GM23338 (cell line): Measurements from ENCODE around the gene ZNF543. TPM values are rescaled to one million over a fixed set of nuclear protein-coding genes. Genes with fewer than 3 reads are reported as not detected.
"Not testable (repeated sequence)": the region's sequence is repeated elsewhere in the genome, so short reads cannot be mapped to it uniquely, and the experiment has no call there.

Experiments used
- ATAC-seq: fragments of 200-7000 bp; cut with Tn5 transposase; 3 replicates; pipeline ENCODE4 v1.9.1; 2020
- DNase-seq: peaks from one replicate; pipeline ENCODE4 v3.0.0-alpha.2; 2015; ENCODE audit warnings: low spot score
- H2AFZ ChIP-seq: fragments of 200-600 bp; sonication (generic); 2 replicates; pipeline ENCODE4 v1.8.0; 2016; ENCODE audit warnings: antibody characterized with exemption, mild to moderate bottlenecking, moderate library complexity
- H3F3A ChIP-seq: fragments of 200-600 bp; sonication (generic); replicated peaks from 2 replicates; pipeline ENCODE4 v1.8.0; 2017; ENCODE audit warnings: antibody characterized with exemption, mixed run types, low read depth
- H3K27ac ChIP-seq: fragments of 200-600 bp; sonication (generic); 2 replicates; pipeline ENCODE4 v1.6.1; 2016; ENCODE audit warnings: low read depth
- H3K27me3 ChIP-seq: fragments of 200-600 bp; sonication (generic); 2 replicates; pipeline ENCODE4 v1.8.0; 2016; ENCODE audit warnings: mild to moderate bottlenecking, mixed run types, moderate library complexity; ENCODE audit not compliant: insufficient read depth
- H3K36me3 ChIP-seq: fragments of 200-600 bp; sonication (generic); 2 replicates; pipeline ENCODE4 v1.8.0; 2016; ENCODE audit warnings: mild to moderate bottlenecking; ENCODE audit not compliant: insufficient read depth
- H3K4me1 ChIP-seq: fragments of 200-600 bp; sonication (generic); 2 replicates; pipeline ENCODE4 v1.8.0; 2016; ENCODE audit warnings: mild to moderate bottlenecking, moderate library complexity; ENCODE audit not compliant: insufficient read depth
- H3K4me2 ChIP-seq: fragments of 200-600 bp; sonication (generic); 2 replicates; pipeline ENCODE4 v1.7.1; 2017; ENCODE audit warnings: mixed run types
- H3K4me3 ChIP-seq: fragments of 200-600 bp; sonication (generic); 2 replicates; pipeline ENCODE4 v1.6.1; 2016; ENCODE audit warnings: mixed run types
- H3K79me2 ChIP-seq: fragments of 200-600 bp; sonication (generic); replicated peaks from 2 replicates; pipeline ENCODE4 v1.8.0; 2017; ENCODE audit warnings: mild to moderate bottlenecking; ENCODE audit not compliant: insufficient read depth
- H3K9me2 ChIP-seq: fragments of 200-600 bp; sonication (generic); 2 replicates; pipeline ENCODE4 v1.8.0; 2017; ENCODE audit not compliant: insufficient read depth
- H4K20me1 ChIP-seq: fragments of 200-600 bp; sonication (generic); replicated peaks from 2 replicates; pipeline ENCODE4 v1.8.0; 2017; ENCODE audit warnings: mild to moderate bottlenecking; ENCODE audit not compliant: insufficient read depth
- H3K27ac Mint-ChIP-seq: 2 replicates; pipeline ENCODE4 v1.8.0; 2020; ENCODE audit warnings: inconsistent platforms, mild to moderate bottlenecking, moderate library complexity, mixed read lengths
- H3K27me3 Mint-ChIP-seq: 3 replicates; pipeline ENCODE4 v1.8.0; 2022; ENCODE audit warnings: low read depth, mild to moderate bottlenecking, moderate library complexity, mixed read lengths, inconsistent platforms; ENCODE audit not compliant: insufficient read depth, poor library complexity
- H3K36me3 Mint-ChIP-seq: 3 replicates; pipeline ENCODE4 v1.8.0; 2021; ENCODE audit warnings: low read depth, mild to moderate bottlenecking, inconsistent platforms, moderate library complexity, mixed read lengths
- H3K4me1 Mint-ChIP-seq: 3 replicates; pipeline ENCODE4 v1.8.0; 2020; ENCODE audit warnings: mild to moderate bottlenecking, inconsistent platforms, mixed read lengths
- H3K4me3 Mint-ChIP-seq: 3 replicates; pipeline ENCODE4 v1.8.0; 2021; ENCODE audit warnings: moderate library complexity, mild to moderate bottlenecking, inconsistent platforms, mixed read lengths
- H3K9me3 Mint-ChIP-seq: 3 replicates; pipeline ENCODE4 v1.8.0; 2020; ENCODE audit warnings: moderate library complexity, mild to moderate bottlenecking, inconsistent platforms, mixed read lengths
- EZH2 ChIP-seq: fragments of 200-600 bp; sonication (generic); IDR thresholded peaks from one replicate; pipeline ENCODE4 v1.8.0; 2017; ENCODE audit warnings: antibody characterized with exemption, mild to moderate bottlenecking, low read depth; ENCODE audit not compliant: unreplicated experiment
- EZH2phosphoT487 ChIP-seq: fragments of 200-600 bp; sonication (generic); IDR thresholded peaks from one replicate; pipeline ENCODE4 v1.8.1; 2018; ENCODE audit warnings: antibody characterized with exemption; ENCODE audit not compliant: unreplicated experiment
- ZNF331 ChIP-seq: fragments of 250-450 bp; sonication (Bioruptor Pico); IDR thresholded peaks from 2 replicates; pipeline ENCODE4 v1.5.0; 2020; ENCODE audit warnings: low read depth, mild to moderate bottlenecking, moderate library complexity
- polyA plus RNA-seq: library from polyadenylated mRNA; unstranded; fragments of >200 nt; fragmentation: Nextera tagmentation; extraction: Ambion mirVana; gene quantifications from 2 replicates; pipeline ENCODE4 v1.2.1, GENCODE V29; 2016
- total RNA-seq: library from RNA; depleted of rRNA; stranded (reverse); fragments of >200 nt; shearing (Covaris generic); gene quantifications from 2 replicates; pipeline ENCODE4 v1.2.3, GENCODE V29; 2014
- TF ChIP-seq, protein P1 (sequence below): fragments of 250-450 bp; sonication (Bioruptor Pico); IDR thresholded peaks from 2 replicates; pipeline ENCODE4 v1.5.0; 2020; ENCODE audit warnings: mild to moderate bottlenecking, moderate library complexity

Gene ZNF543
- total and polyA plus RNA-seq, 2 experiments from 2014 or later, result 2.4 to 10.3 TPM

DNA sequence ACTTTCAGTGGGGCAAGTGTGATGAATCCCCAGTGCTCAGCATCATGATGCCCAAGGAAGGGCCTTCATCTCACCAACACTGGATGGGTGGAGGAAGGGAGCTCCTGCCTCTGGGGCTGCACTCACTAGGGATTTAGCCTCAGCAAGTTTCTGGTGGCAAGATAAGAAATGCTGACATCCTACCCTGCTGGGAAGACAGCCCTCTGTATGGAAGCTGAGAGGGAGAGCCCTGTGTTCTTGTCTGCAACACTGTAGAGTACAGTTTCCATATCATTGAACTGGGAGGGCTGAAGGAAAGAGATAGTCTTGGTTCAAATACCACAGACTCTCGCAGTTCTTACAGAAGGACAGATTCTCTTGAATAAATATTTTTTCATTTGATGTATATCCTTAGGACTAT lies 47.3 kb upstream of the ZNF543 start (continued):
- TF ChIP-seq, protein P1, sequence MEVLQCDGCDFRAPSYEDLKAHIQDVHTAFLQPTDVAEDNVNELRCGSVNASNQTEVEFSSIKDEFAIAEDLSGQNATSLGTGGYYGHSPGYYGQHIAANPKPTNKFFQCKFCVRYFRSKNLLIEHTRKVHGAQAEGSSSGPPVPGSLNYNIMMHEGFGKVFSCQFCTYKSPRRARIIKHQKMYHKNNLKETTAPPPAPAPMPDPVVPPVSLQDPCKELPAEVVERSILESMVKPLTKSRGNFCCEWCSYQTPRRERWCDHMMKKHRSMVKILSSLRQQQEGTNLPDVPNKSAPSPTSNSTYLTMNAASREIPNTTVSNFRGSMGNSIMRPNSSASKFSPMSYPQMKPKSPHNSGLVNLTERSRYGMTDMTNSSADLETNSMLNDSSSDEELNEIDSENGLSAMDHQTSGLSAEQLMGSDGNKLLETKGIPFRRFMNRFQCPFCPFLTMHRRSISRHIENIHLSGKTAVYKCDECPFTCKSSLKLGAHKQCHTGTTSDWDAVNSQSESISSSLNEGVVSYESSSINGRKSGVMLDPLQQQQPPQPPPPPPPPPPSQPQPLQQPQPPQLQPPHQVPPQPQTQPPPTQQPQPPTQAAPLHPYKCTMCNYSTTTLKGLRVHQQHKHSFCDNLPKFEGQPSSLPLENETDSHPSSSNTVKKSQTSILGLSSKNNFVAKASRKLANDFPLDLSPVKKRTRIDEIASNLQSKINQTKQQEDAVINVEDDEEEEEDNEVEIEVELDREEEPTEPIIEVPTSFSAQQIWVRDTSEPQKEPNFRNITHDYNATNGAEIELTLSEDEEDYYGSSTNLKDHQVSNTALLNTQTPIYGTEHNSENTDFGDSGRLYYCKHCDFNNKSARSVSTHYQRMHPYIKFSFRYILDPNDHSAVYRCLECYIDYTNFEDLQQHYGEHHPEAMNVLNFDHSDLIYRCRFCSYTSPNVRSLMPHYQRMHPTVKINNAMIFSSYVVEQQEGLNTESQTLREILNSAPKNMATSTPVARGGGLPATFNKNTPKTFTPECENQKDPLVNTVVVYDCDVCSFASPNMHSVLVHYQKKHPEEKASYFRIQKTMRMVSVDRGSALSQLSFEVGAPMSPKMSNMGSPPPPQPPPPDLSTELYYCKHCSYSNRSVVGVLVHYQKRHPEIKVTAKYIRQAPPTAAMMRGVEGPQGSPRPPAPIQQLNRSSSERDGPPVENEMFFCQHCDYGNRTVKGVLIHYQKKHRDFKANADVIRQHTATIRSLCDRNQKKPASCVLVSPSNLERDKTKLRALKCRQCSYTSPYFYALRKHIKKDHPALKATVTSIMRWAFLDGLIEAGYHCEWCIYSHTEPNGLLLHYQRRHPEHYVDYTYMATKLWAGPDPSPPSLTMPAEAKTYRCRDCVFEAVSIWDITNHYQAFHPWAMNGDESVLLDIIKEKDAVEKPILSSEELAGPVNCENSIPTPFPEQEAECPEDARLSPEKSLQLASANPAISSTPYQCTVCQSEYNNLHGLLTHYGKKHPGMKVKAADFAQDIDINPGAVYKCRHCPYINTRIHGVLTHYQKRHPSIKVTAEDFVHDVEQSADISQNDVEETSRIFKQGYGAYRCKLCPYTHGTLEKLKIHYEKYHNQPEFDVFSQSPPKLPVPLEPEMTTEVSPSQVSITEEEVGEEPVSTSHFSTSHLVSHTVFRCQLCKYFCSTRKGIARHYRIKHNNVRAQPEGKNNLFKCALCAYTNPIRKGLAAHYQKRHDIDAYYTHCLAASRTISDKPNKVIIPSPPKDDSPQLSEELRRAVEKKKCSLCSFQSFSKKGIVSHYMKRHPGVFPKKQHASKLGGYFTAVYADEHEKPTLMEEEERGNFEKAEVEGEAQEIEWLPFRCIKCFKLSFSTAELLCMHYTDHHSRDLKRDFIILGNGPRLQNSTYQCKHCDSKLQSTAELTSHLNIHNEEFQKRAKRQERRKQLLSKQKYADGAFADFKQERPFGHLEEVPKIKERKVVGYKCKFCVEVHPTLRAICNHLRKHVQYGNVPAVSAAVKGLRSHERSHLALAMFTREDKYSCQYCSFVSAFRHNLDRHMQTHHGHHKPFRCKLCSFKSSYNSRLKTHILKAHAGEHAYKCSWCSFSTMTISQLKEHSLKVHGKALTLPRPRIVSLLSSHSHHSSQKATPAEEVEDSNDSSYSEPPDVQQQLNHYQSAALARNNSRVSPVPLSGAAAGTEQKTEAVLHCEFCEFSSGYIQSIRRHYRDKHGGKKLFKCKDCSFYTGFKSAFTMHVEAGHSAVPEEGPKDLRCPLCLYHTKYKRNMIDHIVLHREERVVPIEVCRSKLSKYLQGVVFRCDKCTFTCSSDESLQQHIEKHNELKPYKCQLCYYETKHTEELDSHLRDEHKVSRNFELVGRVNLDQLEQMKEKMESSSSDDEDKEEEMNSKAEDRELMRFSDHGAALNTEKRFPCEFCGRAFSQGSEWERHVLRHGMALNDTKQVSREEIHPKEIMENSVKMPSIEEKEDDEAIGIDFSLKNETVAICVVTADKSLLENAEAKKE, result no peak
- no peak for TF ChIP-seq ZNF331 (CRISPR knock-in tag)

DNA sequence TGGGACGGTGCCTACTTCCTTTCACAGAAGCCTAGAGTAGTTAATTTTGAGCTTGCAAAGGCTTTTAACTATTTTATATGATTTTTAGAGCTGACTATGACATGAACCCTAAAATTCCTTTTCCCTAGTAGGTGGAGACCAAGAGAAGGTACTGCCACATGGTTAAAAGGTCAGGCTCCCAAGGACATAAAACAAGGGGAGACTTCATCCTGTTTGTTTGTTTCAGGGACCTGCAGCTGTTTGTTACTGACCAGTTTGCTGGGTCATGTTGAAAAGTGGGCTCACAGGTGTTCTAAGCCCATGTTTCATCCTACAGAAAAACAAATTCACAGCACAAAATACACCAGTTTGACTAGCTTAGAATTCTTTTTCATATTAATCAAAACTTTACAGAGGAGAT lies 43.8 kb upstream of the ZNF543 start:
- H3K36me3 Mint-ChIP-seq, result peaks cover 8% of the 10 kb centered on the region
- DNase-seq, result no peak

DNA sequence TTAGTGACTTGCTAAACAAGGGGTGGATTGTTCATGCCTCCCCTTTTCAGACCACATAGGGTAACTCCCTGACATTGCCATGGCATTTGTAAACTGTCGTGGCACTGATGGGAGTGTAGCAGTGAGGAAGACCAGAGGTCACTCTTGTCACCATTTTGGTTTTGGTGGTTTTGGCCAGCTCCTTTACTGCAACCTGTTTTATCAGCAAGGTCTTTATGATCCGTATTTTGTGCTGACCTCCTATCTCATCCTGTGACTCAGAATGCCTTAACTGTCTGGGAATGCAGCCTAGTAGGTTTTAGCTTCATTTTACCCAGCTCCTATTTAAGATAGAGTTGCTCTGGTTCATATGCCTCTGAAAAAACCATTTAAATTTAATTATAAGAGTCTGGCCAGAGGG lies 41.8 kb upstream of the ZNF543 start:
- ATAC-seq, H3K27ac ChIP-seq: not testable (repeated sequence)

More for the DNA sequence above, 43.8 kb upstream of the ZNF543 start:
- Histone ChIP-seq H3K4me3 (no peak overlapping the region), H4K20me1 (peaks cover 5% of the 10 kb centered on the region; the same call in 1 of the 2 replicates), H3K4me2 (no peak overlapping the region), H3K36me3 (no peaks in the 10 kb centered on the region), H2AFZ (no peak overlapping the region), H3K27ac (no peak overlapping the region), H3K27me3 (no peaks in the 10 kb centered on the region), H3K4me1 (peaks cover 4% of the 10 kb centered on the region), H3F3A (no peaks in the 10 kb centered on the region), H3K9me2 (no peaks in the 10 kb centered on the region), H3K79me2 (peaks cover 10% of the 10 kb centered on the region)
- Mint-ChIP-seq H3K4me1 (peaks cover 5% of the 10 kb centered on the region), H3K27ac (no peak overlapping the region), H3K4me3 (no peak overlapping the region), H3K27me3 (peaks cover 5% of the 10 kb centered on the region), H3K9me3 (no peaks in the 10 kb centered on the region)
- no peak for ATAC-seq
- TF ChIP-seq ZNF331 (CRISPR knock-in tag), result no peak
- no peak for TF ChIP-seq EZH2phosphoT487
- no peak for TF ChIP-seq EZH2

More for the DNA sequence above, 41.8 kb upstream of the ZNF543 start:
- H3K9me3 Mint-ChIP-seq, H3K27me3 ChIP-seq, H3K27me3 Mint-ChIP-seq, H3K9me2 ChIP-seq, H3K4me3 ChIP-seq, DNase-seq, H3F3A ChIP-seq, H2AFZ ChIP-seq, H3K4me2 ChIP-seq, H3K36me3 ChIP-seq, H3K27ac Mint-ChIP-seq, H3K4me3 Mint-ChIP-seq: not testable (repeated sequence)
- Histone ChIP-seq H4K20me1 (peaks cover 20% of the 10 kb centered on the region; the same call in 1 of the 2 replicates), H3K79me2 (peaks cover 31% of the 10 kb centered on the region), H3K4me1 (peaks cover 13% of the 10 kb centered on the region)
- H3K36me3 Mint-ChIP-seq, result peaks cover 24% of the 10 kb centered on the region
- peaks cover 11% of the 10 kb centered on the region for H3K4me1 Mint-ChIP-seq
